Left lobe of liver (tissue), 2 donors: ENCODE results near the gene TBC1D7. TPM values are rescaled to one million over a fixed set of nuclear protein-coding genes. Genes with fewer than 3 reads are reported as not detected.

Experiments
- ATAC-seq: fragments of 200-7000 bp; cut with Tn5 transposase; one replicate; pipeline ENCODE4 v1.9.1; 2020; ENCODE audit warnings: mild to moderate bottlenecking, moderate library complexity
- DNase-seq: peaks from one replicate; pipeline ENCODE4 v3.0.0-alpha.2; 2020; ENCODE audit warnings: low spot score
- total RNA-seq: library from RNA; stranded (reverse); gene quantifications from one replicate; pipeline ENCODE4 v1.2.1, GENCODE V29; 2021
- donor health status: DM: no; HTN: no; CAD: no; lungs with moderate emphysema.
- donor health status: DM: no; HTN: yes; CAD: no.

Gene TBC1D7
- total RNA-seq, 1 donor from 2014 or later = 10.4 TPM

- no peak for ATAC-seq
- DNase-seq = no peak
These were observed 54.2 kb downstream of the TBC1D7 start for GRCh38 chr6:13273931-13274706.

DNA sequence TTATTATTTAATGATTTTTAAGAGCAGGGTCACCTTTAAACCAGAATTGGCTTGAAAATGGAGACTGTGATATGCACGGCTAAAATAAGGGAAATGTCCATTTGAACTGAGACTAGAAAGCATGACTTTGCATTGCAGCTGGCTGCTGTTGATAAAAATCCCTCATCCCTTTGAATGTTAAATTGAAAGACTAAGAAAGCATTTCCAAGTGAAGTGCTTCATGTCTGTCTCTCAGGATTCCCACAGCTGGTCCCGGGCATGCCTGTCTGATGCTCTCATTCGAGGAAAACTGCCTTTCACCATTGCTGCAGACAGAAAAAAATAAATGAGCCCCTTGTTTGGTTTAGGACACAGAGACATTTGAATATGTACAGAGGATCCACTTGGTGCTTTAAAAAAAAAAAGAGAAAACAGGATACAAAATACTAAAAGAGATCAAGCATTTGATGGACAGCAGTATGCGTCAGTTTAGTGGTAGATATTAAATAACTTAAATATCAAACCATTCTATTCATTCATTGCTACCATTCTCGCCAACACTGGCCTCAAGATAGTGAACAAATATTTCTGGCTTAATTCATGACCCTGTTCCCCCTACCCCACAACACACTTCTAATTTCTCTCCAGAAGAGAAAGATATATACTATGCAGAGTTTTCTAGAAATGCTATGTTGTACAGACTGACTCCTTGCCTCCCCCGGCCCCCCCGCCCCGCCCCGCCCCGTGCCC is 55.0 kb downstream of the TBC1D7 start:
- DNase-seq (no peak), ATAC-seq (no peak)

DNA sequence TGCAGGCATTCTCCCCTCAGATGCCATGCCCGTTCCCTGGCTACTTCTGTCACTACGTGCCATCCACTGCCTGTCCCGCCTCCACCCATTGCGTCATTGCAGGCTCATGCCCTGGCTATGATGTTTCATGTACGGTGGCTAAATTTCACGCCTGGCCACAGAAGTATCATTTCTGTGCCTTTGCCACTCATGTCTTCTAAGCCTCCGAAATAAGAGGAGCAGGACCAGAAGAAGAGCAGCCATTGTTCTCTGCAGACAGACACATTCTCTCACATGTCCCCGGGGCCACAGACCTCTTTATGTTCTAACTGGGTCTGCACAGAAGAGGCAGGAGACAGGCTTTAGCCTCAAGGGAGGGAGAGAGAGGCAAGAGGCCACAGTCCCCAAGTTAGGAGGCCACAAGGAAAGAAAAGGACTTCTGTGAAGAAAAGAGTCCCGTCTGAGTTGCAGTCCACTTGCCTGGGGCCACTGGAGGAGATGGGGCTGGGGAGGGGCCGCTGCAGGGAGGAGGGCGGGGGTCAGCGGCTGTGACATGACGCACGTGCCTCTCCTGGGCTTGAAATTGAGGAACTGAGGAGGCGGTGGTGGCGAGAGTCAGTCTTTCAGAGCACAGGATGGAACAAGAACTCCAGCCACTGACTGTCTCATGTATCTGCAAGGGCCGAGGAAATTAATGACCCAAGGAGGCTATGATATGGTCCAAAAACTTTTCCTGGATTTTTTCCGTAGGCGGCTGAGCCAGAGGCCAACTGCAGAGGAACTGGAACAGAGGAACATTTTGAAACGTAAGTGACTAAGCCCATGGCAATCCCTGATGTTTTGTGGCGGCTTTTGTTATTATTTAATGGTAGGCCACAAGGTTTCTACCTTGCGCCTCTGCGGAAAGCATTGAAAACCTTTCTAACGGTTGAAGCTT is 55.9 kb downstream of the TBC1D7 start:
- no peak for DNase-seq
- ATAC-seq = peak; percentile 40

- no peak for DNase-seq
- peak; percentile 55 for ATAC-seq
These were observed 59.3 kb downstream of the TBC1D7 start for GRCh38 chr6:13268913-13269518.

GRCh38 chr6:13267142-13267651 is 61.1 kb downstream of the TBC1D7 start:
- ATAC-seq = no peak
- no peak for DNase-seq

GRCh38 chr6:13263669-13264068 is 64.7 kb downstream of the TBC1D7 start:
- DNase-seq = no peak
- no peak for ATAC-seq

DNA sequence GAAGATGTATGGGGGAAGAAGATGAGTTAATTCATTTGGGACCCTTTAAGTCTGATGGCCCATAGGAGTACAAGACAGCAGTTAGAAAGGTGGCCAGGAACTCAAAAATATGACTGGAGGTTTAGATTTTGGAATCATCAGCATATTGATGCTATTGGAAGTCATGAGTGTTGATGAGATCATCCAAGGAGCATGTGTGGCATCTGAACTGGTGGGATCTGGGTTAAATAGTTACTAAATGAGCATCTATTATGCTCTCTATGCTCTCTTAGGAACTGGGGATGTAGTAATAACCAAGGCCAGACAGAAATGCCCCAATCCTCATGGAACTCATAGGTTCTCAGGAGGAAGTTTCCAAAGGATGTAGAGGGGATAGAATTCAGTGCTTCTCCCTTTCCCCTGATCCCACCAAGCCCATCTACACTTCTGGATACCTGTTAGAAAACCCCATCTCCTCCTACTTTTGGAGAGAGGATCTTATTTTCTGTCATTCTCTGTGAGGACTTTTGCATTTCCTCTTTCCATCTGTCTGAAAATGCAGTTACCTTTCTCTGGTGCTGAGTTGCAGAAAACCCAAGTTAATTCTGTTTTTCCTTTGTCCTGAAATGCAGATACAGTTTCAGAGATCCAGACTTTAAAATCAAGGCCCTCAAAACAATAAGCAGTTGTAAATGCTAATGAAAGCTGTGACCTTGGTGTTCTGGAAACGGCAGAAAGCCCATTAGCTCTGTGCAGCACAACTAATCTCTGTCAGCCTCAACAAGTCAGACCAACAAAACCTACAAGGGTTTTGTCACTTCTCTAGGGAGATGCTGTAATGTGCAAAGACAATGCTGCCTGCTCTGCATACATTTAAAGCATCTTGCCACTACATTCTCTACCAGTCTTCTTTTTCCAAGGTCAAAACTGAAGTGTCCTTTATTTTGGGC is 65.8 kb downstream of the TBC1D7 start:
- ATAC-seq (no peak), DNase-seq (no peak)

GRCh38 chr6:13261464-13261994 is 66.8 kb downstream of the TBC1D7 start:
- ATAC-seq (peak; percentile 26), DNase-seq (no peak)

GRCh38 chr6:13260831-13261230 is 67.5 kb downstream of the TBC1D7 start:
- ATAC-seq = no peak

GRCh38 chr6:13260101-13260598 is 68.2 kb downstream of the TBC1D7 start:
- no peak for DNase-seq
- no peak for ATAC-seq

More at GRCh38 chr6:13260831-13261230, 67.5 kb downstream of the TBC1D7 start:
- DNase-seq = no peak

DNA sequence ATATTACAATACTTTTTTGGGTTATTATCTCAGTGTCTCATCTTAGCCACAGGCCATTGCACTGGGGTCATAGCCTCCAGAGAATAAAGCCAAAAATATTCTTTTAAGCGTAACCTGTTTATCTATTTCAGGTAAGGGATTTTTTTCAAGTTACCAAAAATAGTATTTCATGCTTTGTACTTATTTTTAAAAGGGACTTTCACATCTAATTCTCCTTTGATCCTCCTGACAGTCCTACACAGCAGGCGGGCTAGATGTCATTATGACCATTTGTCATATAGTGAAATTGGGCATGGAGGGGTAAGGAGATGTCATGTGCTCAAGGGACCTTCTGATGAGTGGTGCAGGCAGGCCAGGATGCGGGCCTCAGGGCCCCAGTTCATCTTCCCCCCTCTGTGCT is 68.9 kb downstream of the TBC1D7 start:
- ATAC-seq (no peak), DNase-seq (no peak)

- peak; percentile 63 for DNase-seq
- peak; percentile 89 for ATAC-seq
These were observed 71.9 kb downstream of the TBC1D7 start for GRCh38 chr6:13256266-13257001.

Other genes with a start within 250 kb of the TBC1D7 start
- 9.6 TPM for gene GFOD1, start 159.1 kb upstream of the TBC1D7 start, total RNA-seq
- 22.5 TPM for gene SIRT5, start 246.1 kb upstream of the TBC1D7 start, total RNA-seq